NCI-H1105 (cell line): ENCODE data around the gene SIRPB1.
"Not testable (repeated sequence)": the region's sequence is repeated elsewhere in the genome, so short reads cannot be mapped to it uniquely, and the experiment has no call there.

Experiments used
- DNase-seq: peaks from one replicate; lab custom pipeline; 2025; lab: John Stamatoyannopoulos, UW

Gene SIRPB1

GRCh38 chr20:1636621-1637020, 16.8 kb upstream of the SIRPB1 start:
- no peak for DNase-seq

GRCh38 chr20:1635291-1635979, 15.6 kb upstream of the SIRPB1 start:
- DNase-seq = no peak

DNA sequence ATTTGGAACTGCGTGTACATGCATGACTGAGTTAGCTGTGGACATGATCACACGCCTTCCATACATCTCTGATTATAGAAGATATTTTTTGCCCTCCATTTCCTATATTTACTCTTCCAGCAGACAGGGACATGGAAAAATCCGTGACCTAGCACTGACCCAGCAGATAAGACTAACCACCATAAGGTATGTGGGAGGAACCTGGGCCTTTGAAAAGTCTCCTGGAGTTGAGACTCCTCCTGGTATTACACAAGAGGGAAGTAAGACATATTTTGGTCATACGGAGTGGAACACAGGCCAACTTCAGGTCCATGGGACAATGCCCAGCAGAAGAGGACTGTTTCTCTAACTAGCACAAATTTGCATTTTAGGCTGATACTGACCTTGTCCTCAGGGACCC, 13.7 kb upstream of the SIRPB1 start:
- DNase-seq = no peak

GRCh38 chr20:1632178-1632577, 12.4 kb upstream of the SIRPB1 start:
- no peak for DNase-seq

GRCh38 chr20:1631309-1632151, 11.7 kb upstream of the SIRPB1 start:
- DNase-seq = no peak

DNA sequence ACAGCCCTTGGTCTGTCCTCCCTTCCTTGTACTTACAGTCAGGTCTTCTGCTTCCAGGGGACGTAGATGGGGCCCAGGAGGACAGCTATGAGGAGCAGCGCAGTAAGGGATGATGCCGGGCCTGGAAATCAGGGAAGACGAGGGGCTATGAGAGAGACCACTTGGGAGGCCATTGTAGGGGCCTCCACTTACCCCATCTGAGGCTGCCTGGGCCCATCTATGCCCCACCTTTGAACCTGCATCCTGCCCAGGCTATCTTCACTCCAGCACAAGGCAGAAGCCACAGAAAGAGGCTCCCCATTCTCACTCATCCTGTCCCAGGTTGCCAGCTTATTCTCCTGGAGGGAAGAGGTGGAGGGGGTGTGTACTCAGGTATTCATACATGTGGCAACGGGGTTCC, 10.4 kb upstream of the SIRPB1 start:
- DNase-seq = no peak

DNA sequence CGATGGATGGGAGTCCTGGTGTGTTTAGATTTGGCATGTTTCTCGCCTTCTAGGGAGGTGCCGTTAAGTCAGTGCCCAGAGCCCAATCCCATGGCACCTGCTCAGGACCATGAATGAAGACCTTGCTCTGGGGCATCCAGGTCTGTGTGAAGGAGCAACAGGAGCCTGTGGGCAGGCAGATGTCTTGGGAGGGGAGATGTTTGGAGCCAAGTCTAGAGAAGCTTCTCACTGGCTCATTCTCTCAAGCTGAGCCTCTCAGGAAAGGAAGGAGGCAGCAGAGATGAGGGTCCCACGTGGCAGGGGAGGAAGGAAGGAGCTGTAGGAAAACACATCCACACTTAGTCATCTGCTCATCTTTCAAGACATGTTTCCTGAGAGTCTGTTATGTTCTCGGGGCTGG, 9.5 kb upstream of the SIRPB1 start:
- DNase-seq = no peak

- no peak for DNase-seq
Observed at GRCh38 chr20:1628621-1629020, 8.8 kb upstream of the SIRPB1 start.

DNA sequence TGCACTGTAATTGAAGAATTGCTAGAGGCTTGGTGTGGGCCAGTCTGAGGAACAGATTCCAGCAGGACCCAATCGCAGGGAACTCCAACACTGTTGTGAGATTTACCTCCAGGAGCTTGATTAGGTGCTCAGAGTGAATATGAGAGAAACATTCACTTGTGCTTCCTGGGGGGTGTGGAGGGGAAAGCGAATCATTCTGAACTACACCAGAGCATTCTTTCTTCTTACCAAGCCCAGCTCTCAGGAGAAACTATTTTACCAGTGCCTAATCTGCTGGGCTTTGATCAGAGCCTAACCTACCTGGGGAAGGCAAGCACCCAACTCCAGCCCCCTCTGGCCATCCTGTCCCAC, 7.4 kb upstream of the SIRPB1 start:
- no peak for DNase-seq

DNA sequence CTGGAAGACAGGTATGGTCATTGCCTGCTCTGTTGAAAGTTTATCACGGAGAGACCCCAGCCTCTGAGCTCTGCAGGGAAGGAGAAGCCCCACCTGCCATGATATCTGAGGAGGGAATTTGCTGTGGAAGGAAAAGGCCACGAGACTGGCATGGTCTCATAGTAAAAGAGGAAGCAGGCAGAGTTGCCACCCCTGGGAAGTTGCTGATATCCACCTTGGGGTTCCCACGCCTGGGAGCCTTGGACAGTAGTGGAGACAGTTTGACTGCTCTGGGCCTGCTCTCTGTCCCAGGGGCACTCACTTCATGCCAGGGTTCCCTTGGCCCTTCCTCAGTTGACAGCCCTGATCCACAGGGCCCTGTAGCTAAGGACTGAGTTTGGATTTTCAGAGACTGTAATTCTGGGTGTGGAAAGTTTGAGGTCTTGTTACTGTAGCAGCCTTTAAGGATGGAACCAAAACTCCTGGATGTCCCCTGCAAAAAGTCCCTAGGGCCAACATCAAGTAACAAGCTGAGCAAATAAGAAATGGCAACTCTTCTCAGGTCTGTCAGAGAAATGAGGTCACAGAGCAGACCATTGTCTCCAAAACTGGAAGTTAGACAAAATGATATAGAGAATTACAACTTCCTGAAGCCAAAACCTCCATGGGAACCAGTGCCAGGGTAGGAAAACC, 6.9 kb upstream of the SIRPB1 start:
- no peak for DNase-seq

- DNase-seq = no peak
Observed at GRCh38 chr20:1625083-1625690, 5.4 kb upstream of the SIRPB1 start.

GRCh38 chr20:1623501-1624205, 3.8 kb upstream of the SIRPB1 start:
- no peak for DNase-seq

- DNase-seq = no peak
Observed at GRCh38 chr20:1622450-1622849, 2.6 kb upstream of the SIRPB1 start.

GRCh38 chr20:1621316-1621715, 1.5 kb upstream of the SIRPB1 start:
- no peak for DNase-seq

DNA sequence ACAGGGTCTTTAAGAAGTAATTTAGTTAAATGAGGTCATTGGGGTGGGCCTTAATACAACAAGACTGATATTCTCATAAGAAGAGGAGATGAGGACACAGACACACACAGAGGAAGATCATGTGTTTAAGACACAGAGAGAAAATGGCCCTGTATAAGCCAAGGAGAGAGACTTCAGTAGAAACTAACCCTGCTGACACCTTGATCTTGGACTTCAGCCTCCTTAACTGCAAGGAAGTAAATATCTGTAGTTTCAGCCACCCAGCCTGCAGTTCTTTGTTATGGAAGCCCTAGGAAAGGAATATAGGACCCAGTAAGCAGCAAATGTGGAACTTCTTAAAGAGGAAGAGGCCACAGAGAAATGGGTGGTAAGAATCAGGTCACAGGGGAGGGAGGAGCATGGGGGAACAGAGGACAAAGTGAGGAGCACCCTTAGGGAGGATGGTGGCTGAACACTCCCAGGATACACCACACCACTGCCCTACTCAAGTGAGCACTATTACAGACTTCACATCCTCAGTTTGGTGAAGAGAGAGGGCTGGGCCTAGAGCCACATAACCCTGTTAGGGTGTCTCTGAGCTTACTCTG, 762 bp downstream of the SIRPB1 start:
- DNase-seq = no peak

DNA sequence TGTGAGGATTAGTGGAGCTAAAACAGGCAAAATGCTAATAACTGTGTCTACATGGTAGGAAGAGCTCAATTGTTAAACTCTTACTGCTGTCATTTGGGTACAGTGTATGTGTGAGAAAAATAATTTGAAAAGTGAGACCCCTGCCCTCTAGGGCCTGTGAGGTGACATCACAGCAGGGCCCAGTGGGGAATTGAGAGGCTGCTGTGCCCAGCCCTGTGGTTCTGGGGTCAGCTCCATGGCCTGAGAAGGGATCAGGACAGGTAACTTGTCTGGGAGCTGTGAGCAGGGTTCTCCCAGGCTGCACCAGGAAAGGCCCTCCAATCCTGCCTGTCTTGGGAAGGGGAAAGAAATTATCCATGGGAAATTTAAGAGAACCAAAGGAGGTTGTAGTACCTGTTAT, 1.3 kb downstream of the SIRPB1 start:
- no peak for DNase-seq

- no peak for DNase-seq
Observed at GRCh38 chr20:1616858-1617434, 2.9 kb downstream of the SIRPB1 start.

GRCh38 chr20:1610404-1610803, 9.4 kb downstream of the SIRPB1 start:
- not testable (repeated sequence) for DNase-seq

DNA sequence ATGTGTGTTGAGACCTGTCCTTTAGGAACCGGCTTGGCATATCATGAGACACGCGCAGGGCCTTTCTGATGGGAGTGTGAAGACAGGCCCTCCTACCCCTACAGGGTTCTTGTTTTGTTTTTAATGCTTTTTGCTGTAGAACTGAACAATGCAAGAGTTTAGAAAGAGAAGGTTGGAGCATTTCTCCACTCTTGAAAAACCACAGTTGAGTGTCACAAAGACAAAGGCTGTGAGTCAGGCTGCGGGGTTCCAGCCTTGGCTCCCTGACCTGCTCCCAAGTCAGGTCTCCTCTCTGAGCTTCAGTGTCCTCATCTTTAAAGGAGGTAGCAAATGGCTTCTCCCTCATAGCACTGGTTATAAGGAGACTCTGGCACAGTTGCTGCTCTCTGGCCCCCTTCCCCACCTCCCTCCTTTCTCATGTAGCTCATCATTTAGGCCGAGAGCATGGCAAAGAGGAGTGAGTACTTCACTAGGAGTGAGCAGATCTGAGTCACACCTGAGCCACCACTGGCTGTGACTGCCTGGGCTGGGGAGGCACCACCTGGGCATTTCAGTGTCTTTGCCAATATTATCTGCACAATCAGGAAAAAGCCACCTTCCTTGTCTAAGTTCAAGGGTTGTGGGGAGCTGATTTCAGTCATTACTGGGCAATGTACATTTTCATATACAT, 11.0 kb downstream of the SIRPB1 start:
- DNase-seq = not testable (repeated sequence)

GRCh38 chr20:1600736-1601135, 19.1 kb downstream of the SIRPB1 start:
- DNase-seq = no peak

DNA sequence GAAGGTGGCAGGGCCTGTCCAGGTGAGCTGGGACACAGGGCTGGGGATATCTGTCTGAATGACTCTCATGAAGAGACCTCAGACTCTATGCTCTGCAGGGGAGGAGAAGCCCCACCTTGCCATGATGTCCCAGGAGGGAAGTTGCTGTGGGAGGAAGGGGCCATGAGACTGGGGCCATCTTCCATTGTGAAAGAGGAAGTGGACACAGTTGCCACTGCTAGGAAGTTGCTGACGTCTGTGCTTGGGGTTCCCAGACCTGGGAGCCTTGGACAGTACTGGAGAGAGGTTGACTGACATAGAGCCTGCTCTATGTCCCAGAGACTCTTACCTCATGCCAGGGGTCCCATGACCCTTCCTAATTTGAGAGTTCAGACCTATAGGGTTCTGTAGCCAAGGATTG, 24.5 kb downstream of the SIRPB1 start:
- no peak for DNase-seq
